GM19099 (cell line): ENCODE results near the gene ADAMTS13.

Experiments
- POLR2A ChIP-seq: IDR thresholded peaks from 3 replicates; pipeline ENCODE4 v1.6.1; 2011; ENCODE audit warnings: low read depth; ENCODE audit not compliant: insufficient read length; ENCODE audit errors: extremely low read depth

The ADAMTS13 gene

DNA sequence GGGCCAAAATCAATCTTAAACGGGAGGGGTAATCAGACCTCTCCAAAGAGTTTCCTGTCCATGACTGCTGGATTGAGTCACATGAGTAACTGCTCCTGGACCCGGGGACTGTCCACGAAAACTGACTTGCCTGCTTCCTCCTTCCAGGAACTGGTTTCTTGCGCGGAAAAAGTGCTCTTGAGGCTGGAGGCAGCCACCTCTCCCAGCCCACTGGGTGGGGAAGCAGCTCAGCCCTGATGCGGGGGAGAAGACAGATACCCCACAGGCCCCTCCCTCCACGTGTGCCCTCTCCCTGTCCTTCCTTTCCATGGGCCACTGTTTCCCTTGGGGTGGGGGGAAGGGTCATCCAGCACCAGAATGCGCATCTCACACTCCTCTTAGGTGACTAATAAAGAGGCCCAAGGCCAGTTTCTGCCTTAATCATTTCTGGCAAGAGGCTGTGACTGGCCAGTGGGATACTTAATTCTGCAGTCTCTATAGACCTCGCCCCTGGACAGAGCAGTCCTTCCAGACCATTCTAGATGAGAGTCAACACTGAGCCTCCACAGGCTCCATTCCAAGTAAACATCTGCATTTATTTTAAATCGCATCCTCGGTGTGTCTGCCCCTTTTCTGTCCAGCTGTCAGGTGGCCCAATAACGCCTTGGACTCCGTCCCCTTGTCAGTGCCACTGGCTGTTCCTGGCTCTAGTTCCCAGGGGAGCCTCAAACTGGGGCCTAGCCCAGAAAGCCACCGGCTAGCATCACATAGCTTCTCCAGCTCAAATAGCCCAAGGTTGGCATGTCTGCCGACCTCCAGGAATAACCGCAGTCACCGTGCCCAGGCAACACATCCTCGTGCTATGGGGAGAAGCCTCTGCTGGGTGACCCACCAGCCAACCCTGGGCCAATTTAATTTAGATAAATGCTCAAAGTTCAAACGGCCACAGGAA, 16.4 kb upstream of the ADAMTS13 start:
- no peak for TF ChIP-seq POLR2A

DNA sequence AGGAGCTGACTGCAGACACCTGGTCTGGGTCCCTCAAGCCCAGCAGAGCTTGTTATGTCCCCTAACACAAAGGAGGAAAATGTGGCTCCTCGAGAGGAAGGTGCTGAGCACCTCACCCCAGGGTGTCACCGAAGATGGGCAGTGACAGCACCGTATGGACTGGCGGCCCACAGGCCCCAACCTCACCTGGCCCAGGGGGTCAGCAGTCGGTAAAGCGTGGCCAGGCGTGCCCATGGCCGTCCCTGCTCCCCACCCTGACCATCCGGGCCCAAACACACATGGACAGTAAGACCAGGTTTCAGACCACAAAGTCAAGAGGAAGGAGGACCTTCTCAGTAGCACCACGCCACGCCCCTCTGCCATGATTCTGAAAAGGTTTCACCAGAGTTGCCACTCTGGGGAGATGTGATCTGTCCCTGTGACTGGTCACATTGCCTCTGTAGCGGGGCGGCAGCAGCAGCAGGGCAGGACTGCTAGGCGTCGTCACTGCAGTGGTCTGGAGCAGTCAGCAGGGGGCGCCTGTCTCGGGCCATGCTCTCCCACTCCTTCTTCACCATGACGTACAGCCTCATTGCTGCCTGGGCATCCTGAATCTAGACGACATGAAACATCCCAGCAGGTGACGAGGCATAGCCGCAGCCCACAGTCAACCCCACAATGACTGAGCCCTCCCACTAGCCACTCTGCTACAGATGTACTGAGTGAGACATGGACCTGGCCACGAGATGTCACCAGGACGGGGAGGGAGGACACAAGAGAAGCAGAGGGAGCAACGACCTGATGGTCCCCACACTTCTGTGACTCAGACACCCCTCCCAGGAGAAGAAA, 15.5 kb upstream of the ADAMTS13 start:
- TF ChIP-seq POLR2A = no peak

DNA sequence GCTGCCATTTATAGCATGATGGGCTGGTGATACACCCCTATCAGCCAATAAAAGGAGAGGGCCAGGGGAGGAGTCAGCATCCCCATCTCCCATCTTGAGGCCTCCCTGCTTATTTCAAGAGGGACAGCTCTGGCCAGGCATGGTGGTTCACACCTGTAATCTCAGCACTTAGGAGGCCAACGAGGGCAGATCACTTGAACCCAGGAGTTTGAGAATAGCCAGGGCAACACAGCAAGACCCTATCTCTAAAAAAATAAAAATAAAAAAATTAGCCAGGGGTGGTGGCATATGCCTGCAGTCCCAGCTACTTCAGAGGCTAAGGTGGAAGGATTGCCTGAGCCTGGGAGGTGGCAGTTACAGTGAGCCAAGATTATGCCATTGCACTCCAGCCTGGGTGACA, 14.1 kb upstream of the ADAMTS13 start:
- no peak for TF ChIP-seq POLR2A

DNA sequence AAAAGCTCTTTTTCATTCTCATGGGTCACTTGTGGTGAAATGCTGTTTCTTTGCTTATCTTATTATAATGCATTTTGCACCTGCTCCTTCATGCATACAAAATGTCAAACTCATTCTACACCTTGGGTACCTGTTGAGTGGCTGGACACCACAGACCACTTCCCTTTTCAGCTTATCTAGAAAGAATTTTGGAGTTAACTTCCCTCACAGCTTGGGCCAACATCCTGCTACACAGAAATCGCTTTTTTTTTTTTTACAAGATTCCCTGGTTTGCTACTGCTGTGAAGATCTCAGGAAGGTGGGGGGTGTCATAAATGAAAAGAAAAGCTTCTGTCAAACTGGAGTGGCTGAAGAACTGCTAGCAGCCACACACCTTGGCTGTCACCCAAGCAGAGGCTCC, 7.0 kb upstream of the ADAMTS13 start:
- TF ChIP-seq POLR2A = no peak

DNA sequence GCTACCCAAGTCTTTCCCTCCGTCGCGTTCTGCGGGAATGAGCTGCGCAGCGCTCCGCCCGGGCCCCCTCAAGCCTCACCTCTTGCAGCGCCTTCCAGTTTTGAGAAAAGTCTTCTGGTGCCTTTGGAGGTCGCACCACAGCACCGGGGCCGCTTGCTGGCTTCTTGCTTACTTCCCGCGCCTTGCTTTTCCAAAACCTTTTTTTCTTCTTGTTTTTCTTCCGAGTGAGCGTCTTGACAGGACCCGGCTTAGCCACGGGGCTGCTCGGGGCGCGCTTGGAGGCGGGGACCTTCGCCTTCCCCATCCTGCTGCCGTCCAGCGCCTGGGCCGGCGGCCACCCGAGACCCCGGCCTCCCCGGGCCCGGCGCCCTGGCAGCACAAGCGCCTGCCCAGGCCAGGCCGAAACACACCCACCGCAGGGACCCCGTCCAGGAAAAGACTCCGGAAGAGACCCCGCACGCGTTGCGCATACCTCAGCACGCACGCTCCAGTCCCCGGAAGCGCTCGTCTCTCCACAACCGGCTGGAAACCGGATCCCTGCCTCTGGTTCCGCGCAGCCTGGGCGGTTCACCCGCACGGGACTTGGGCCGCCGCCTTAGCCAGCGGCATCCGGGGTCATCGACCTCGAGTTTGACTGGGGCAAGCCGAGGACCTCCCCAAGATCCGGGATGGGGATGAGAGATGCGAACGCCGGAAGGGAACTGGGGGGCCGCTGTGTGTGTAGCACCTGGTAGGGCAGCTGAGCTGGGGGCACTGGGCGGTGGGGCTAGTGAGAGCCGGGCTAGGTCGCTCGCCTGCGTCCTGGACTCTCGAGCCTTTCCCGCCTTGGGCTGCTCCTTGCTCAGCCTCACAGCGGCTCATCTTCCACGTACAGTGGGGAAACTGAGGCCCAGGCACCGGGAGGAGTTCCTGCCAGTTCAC, 4.4 kb upstream of the ADAMTS13 start, which contains the start of gene REXO4:
Gene REXO4, minus strand, starts transcription at position 470 of the 921 bp plus-strand sequence. Its CDS starts 166 bp downstream, at position 304.
- peak; percentile 78 for TF ChIP-seq POLR2A

DNA sequence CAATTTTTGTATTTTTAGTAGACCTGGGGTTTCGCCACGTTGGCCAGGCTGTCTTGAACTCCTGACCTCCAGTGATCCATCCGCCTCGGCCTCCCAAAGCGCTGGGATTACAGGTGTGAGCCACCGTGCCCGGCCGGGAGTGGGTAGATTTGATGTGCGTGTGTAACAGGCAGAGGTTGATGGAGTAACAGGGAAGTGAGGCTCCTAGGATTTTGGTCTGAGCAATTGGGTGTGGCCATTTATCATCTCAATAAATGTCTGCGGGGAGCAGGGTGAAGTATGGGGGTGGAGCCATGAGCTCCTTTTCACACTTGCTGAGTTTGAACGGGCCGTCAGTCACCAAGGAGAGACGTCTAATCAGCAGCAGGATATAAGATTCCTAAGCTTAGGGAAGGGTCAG, 3.2 kb upstream of the ADAMTS13 start:
- TF ChIP-seq POLR2A = no peak

DNA sequence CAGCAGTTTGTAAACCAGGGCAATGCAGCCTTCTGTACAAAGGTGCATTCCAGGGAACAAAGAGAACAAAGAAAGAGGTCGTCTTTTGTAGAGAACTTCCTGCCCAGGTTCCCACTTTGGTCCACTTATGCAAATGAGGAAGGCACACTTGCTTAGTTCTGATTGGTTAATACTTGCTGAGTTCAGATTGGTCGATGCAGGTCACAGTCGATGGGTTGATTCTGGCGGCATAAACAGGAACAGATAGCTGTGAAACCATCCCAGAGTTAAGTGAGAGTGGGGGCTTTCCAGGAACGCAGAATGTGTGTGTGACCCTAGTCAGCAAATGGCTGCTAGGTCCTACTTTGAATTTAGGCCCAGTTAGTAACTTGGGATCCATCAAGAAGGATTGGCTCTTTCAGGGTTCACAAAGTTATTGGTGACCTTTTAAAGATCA, 1.8 kb upstream of the ADAMTS13 start:
- TF ChIP-seq POLR2A = no peak

DNA sequence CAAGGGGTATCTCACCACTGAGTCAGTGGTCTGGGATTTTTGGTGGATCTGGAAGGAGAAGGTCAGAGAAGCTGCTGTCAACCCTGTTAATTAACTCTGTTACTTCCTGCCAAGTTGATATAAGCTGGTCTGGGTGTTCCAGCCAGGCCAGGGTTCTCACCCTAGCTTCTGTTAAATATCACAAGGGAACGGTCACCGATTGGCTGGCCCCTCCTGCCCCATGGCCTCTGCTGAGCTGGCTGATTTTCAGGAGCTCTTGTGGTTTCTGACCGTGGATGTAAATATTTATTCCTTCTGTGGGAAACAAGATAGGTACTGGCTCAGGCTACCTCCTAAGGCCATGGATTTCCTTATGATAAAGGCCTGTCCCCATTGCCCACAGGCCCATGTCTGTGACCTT, 1.0 kb downstream of the ADAMTS13 start:
- TF ChIP-seq POLR2A = no peak

DNA sequence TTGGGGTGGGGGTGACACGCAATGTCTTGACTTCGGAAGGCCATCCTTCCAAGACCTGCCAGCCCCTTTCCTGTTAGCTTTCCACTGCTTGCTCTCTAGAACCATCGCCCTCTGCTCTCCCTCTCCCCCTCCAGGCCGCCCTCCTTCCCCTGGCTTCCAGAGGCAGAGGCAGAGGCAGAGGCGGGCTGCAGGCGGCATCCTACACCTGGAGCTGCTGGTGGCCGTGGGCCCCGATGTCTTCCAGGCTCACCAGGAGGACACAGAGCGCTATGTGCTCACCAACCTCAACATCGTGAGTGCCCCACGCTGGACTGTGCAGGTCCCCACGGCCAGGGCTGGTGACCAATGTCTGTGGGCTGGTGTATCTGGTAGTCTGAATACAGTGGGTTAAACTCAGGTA, 2.0 kb downstream of the ADAMTS13 start:
- no peak for TF ChIP-seq POLR2A

DNA sequence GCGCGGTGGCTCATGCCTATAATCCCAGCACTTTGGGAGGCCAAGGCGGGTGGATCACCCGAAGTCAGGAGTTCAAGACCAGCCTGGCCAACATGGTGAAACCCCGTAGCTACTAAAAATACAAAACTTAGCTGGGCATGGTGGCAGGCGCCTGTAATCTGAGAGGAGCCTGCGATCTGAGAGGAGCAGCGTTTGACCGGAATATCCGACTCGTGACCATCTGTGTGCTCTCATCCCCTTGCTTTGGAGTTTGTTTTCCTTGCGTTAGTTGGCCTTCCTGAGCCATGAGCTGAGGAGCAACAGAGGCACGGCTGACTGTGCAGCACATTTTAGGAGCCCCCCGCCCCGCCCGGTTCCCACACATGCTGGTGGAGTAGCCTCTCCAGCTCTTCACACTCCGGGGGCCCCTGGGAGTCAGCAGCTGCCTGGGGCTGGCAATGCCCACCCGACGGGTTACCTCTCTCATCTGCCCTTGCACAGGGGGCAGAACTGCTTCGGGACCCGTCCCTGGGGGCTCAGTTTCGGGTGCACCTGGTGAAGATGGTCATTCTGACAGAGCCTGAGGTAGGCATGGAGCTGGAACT, 3.0 kb downstream of the ADAMTS13 start:
- no peak for TF ChIP-seq POLR2A

DNA sequence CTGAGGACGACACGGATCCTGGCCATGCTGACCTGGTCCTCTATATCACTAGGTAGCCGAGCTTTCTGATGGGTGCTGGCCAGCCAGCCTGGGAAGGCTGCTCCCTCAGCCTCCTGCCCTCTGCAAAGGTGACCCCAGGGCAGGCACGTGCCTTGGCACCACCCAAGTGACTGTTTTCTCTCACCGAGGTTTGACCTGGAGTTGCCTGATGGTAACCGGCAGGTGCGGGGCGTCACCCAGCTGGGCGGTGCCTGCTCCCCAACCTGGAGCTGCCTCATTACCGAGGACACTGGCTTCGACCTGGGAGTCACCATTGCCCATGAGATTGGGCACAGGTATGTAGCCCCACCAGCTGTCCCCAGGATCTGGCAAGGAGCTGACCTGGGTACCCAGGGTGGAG, 3.8 kb downstream of the ADAMTS13 start:
- TF ChIP-seq POLR2A = no peak

DNA sequence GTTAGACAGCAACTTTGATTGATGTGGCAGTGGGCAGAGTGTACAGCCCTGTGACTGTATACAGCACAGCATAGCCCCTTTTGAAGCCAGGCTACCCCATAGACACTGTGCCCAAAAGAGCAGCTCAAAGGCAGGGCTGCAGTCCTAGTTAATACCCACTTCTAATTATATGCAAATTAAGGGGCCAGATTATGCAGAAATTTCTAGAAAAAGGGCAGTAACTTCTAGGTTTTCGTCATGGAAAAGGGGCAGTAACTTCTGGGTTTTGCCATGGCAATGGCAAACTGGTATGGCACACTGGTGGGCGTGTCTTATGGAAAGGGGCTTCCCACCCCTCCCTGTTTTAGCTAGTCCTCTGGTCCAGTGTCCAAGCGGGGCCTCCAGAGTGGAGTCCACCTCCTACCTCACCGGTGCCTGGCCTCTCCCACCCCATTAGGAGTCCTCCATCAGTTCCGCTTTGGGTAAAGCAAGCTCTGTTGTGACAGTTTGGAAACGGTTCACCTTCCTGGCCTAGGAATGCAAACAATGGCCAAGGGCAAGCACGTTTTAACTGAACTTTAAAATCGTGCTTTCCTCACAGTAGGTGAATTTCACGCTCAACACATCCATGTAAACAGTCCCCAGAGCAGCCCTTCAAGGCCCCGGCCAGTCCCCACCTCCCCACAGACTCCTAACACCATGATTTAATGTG, 5.6 kb downstream of the ADAMTS13 start:
- no peak for TF ChIP-seq POLR2A

DNA sequence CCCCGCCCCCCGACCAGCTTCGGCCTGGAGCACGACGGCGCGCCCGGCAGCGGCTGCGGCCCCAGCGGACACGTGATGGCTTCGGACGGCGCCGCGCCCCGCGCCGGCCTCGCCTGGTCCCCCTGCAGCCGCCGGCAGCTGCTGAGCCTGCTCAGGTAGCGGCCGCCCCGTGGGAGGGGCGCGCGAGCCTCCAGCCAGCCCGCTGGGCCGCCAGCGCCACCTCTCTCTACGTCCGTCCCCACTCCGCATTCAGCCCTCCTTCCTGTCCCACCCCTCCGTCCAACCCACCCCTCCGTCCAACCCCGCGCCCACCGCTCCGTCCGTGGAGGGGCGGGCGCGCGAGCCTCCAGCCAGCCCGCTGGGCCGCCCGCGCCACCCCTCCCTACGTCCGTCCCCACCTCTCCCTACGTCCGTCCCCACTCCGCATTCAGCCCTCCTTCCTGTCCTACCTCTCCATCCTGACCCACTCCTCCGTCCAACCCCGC, 6.5 kb downstream of the ADAMTS13 start:
- no peak for TF ChIP-seq POLR2A
